ENCODE results near the gene LRRC8B.

GRCh38 chr1:89542345-89542744 is 17.7 kb downstream of the LRRC8B start:
- TF ChIP-seq ARNTL (CRISPR knock-in tag; IDR thresholded peaks at IDR 0.05; ENCODE audit: borderline replicate concordance, low read depth) (no peak), CREB5 (CRISPR knock-in tag; IDR thresholded peaks at IDR 0.05; ENCODE audit: low read depth) (no peak)

Measured in SK-N-SH treated with all-trans-retinoic acid at 6 μM for 48 hours (cell line).